Left ventricle myocardium inferior (tissue), 1 donor: ENCODE results near the gene FRYL. TPM values are rescaled to one million over a fixed set of nuclear protein-coding genes. Genes with fewer than 3 reads are reported as not detected.
A peak's percentile ranks its signal among the peaks of the same experiment; 100 is the strongest.

Source experiments
- DNase-seq: peaks from one replicate; pipeline ENCODE4 v3.0.0-alpha.2; 2020
- H3K27ac ChIP-seq: fragments of 200-600 bp; replicated peaks from 2 replicates; pipeline ENCODE4 v1.8.0; 2021
- H3K27me3 ChIP-seq: fragments of 200-600 bp; 2 replicates; pipeline ENCODE4 v1.8.0; 2021; ENCODE audit warnings: low read depth
- H3K36me3 ChIP-seq: fragments of 200-600 bp; 2 replicates; pipeline ENCODE4 v1.8.0; 2021
- H3K4me1 ChIP-seq: fragments of 200-600 bp; 2 replicates; pipeline ENCODE4 v1.8.0; 2021
- H3K4me3 ChIP-seq: fragments of 200-600 bp; 2 replicates; pipeline ENCODE4 v1.8.0; 2021; ENCODE audit warnings: mild to moderate bottlenecking, moderate library complexity
- H3K9me3 ChIP-seq: fragments of 200-600 bp; replicated peaks from 2 replicates; pipeline ENCODE4 v1.8.0; 2021
- intact Hi-C: fragments of 100-400 bp; cut with micrococcal nuclease; formaldehyde crosslinking; loops from one replicate; pipeline ENCODE4 v1.11.0; 2022
- total RNA-seq: library from RNA; stranded (reverse); fragmentation: NEBNext Ultra II Directional; extraction: Animal tissue kit (Norgen Biotek cat#: 25700); gene quantifications from one replicate; pipeline ENCODE4 v1.2.1, GENCODE V29; 2021
- TF ChIP-seq, protein P1 (sequence below): fragments of 200-600 bp; IDR thresholded peaks from 2 replicates; pipeline ENCODE4 v1.8.0; 2021; ENCODE audit warnings: antibody characterized with exemption, mild to moderate bottlenecking, borderline replicate concordance
- donor health status: DM: no; HTN: yes; CAD: no; lungs with severe emphysema.

FRYL gene
- total RNA-seq, 1 donor from 2014 or later: 33.2 TPM

DNA sequence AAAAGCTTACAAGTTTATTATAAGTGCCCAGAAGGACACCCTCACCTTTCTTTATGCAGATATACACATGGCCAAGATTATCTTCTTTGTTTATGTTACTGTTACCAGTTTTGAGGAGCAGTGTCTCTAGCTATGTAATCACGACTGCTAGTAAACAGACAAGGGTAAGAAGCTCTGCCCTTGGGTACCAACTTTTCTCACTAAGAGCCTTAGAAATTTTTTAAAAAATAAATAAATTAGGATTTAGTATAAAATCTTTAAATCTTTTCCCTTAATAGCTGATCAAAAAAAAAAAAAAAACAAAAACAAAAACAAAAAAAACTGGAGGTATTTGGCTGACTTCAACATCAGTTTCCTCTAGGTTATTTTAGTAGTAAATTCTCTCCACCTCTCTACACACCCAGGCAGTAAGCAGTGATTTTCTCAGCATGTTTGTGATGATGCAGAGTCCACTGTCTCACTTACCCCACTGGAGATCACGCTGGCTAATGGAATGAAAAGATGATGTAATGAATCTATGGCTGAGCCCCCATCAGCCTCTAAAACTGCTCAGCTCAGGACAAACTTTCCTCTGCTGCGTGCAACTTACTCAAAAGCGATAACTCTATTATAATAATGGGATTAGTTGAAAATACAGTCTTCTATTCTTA lies 125.9 kb downstream of the FRYL start:
- TF ChIP-seq, protein P1, sequence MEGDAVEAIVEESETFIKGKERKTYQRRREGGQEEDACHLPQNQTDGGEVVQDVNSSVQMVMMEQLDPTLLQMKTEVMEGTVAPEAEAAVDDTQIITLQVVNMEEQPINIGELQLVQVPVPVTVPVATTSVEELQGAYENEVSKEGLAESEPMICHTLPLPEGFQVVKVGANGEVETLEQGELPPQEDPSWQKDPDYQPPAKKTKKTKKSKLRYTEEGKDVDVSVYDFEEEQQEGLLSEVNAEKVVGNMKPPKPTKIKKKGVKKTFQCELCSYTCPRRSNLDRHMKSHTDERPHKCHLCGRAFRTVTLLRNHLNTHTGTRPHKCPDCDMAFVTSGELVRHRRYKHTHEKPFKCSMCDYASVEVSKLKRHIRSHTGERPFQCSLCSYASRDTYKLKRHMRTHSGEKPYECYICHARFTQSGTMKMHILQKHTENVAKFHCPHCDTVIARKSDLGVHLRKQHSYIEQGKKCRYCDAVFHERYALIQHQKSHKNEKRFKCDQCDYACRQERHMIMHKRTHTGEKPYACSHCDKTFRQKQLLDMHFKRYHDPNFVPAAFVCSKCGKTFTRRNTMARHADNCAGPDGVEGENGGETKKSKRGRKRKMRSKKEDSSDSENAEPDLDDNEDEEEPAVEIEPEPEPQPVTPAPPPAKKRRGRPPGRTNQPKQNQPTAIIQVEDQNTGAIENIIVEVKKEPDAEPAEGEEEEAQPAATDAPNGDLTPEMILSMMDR: no peak
- DNase-seq: no peak
- intact Hi-C loops: no loop called here
- no peaks in the 10 kb centered on the region for H3K36me3 ChIP-seq
- H3K9me3 ChIP-seq: no peaks in the 10 kb centered on the region
- peaks cover 60% of the 10 kb centered on the region for H3K4me1 ChIP-seq
- H3K27me3 ChIP-seq: no peaks in the 10 kb centered on the region
- peak overlapping the region; percentile 80 for H3K27ac ChIP-seq
- H3K4me3 ChIP-seq: peak overlapping the region; percentile 54

DNA sequence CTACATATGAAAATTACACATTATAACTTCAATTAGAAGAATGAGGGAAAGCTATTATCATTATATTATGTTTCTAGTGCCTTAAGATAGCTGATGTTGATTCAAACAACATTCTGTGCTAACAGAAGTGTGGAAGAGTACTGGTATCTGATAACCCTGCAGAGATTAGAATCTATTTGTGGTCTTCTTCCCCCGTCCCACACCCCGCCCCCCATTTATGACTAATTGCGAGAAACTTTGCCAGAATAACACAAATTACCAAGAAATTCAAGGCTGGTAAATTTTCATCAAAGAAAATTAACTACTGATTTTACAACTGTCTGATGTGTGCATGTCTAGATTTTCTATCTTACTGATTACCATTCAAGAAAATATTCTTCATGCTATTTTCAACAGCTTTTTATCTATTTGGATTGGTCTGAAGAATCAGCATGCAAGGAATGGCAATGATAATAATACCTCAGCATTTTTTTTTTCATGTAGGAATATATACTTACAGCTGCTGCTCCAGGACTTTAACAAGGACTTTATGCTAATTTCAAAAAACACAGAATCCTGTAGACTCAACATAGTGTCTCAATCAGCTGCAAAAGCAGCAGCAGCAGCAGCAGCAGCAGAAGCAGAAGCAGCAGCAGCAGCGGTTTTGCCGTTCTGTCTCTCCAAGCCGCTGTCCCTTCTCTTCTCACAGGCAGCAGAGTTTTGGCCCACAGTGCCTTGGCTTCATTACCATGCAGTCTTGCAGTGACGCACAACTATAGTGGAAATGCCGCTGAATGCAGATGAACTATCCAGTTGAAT lies 126.7 kb downstream of the FRYL start:
- peak; percentile 57 for DNase-seq
- Histone ChIP-seq H3K36me3 (no peaks in the 10 kb centered on the region), H3K9me3 (no peaks in the 10 kb centered on the region), H3K27ac (peak overlapping the region; percentile 80), H3K4me3 (peak overlapping the region; percentile 54), H3K4me1 (peaks cover 62% of the 10 kb centered on the region), H3K27me3 (no peaks in the 10 kb centered on the region)
- intact Hi-C loops: no loop called here
- TF ChIP-seq, protein P1: no peak

DNA sequence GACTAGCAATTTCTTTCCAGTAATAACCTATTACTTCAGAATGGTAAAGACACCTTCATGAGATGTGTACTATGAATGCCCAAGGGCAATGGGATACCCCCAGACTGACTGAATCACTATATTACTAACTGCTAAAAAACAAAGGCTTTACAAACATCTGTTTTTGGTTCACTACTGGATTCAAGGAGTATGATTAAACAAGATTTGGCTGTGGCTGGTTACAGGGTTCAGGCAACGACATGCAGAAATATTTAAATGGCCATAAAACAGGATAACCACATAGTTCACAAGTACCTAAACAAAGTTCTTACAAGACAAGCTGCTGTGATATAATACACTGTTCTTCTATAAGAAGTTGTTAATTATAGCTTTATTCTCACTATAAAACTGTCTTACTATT lies 128.2 kb downstream of the FRYL start:
- Histone ChIP-seq H3K4me3 (no peak overlapping the region), H3K9me3 (no peaks in the 10 kb centered on the region), H3K27ac (peak overlapping the region; percentile 34), H3K36me3 (no peaks in the 10 kb centered on the region), H3K4me1 (peaks cover 62% of the 10 kb centered on the region), H3K27me3 (no peaks in the 10 kb centered on the region)
- DNase-seq: no peak
- TF ChIP-seq, protein P1: no peak
- intact Hi-C loops: no loop called here

DNA sequence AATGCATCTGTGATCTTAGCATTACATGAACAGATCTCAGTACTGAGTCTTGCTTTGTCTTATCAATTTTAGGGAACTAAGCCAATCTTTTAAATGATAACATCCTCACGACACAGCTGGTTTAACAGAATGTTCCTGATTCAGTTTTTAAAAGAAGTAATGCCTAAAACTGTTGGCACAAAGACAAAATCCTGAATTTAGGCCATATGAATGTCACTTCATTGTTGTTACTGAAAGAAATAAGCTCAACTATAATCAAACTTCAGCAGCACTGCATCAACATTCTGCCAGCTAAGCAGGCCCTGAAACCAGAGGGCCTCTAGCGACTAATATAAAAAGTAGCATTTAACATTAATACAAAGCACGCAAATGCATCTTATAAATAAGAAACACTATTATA lies 130.6 kb downstream of the FRYL start:
- H3K4me1 ChIP-seq: peaks cover 62% of the 10 kb centered on the region
- TF ChIP-seq, protein P1: no peak
- no peaks in the 10 kb centered on the region for H3K9me3 ChIP-seq
- intact Hi-C loops: no loop called here
- H3K36me3 ChIP-seq: no peaks in the 10 kb centered on the region
- H3K27me3 ChIP-seq: no peaks in the 10 kb centered on the region
- H3K27ac ChIP-seq: peak overlapping the region; percentile 11
- H3K4me3 ChIP-seq: no peak overlapping the region
- no peak for DNase-seq

DNA sequence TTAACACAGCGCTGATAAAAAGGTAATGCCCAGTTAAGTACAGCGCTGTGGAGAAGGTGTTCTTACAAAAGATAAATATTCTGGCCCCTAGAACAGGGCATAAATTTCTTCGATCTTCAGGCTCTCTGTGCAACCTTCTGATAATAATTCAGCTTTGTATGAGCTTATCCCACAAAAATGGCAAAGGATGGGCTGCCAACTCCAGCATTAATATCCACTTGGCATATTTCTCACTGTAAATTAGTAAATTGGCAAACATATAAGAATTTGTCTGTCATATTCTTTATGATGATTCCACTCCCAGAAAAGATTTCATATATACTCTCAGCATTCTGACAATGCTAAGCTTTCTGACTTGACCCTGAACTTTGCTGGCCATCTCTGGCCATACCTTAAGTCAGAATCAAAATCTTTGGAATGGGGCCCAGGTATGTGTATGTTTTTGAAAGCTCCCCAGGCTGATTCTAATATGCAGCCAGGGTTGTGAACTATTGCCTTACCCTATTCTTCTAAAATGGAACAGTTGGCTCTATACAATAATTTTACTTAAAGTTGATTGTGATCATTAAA lies 134.8 kb downstream of the FRYL start:
- TF ChIP-seq, protein P1: no peak
- Histone ChIP-seq H3K27ac (no peak overlapping the region), H3K9me3 (no peaks in the 10 kb centered on the region), H3K4me1 (peaks cover 63% of the 10 kb centered on the region), H3K27me3 (no peaks in the 10 kb centered on the region), H3K4me3 (no peak overlapping the region), H3K36me3 (no peaks in the 10 kb centered on the region)
- DNase-seq: no peak
- intact Hi-C loops: no loop called here
